ENCODE results near the gene SH3YL1. TPM values are rescaled to one million over a fixed set of nuclear protein-coding genes. Genes with fewer than 3 reads are reported as not detected.

Gene SH3YL1
- total RNA-seq, 1 experiment from 2014 or later = 28.4 TPM

GRCh38 chr2:175880-176820, 87.7 kb downstream of the SH3YL1 start:
- intact Hi-C loops (cut with micrococcal nuclease; ENCODE audit: unreplicated experiment) = no loop called here
- DNase-seq (ENCODE audit: low read depth, low spot score) = no peak

More at GRCh38 chr2:175880-176820, 87.7 kb downstream of the SH3YL1 start:
- CTCF ChIA-PET = no interaction called here
- TF ChIP-seq POLR2AphosphoS5 (IDR thresholded peaks at IDR 0.05; ENCODE audit: low read depth, low read length) = no peak
- no peak for TF ChIP-seq CTCF (IDR thresholded peaks at IDR 0.05)
- TF ChIP-seq REST (IDR thresholded peaks at IDR 0.05; ENCODE audit: insufficient read depth in 1 of 2, low read depth in 2 of 2, low read length in 1 of 2) = no peak
- TF ChIP-seq TCF7L2 (IDR thresholded peaks at IDR 0.05; ENCODE audit: low read depth, low read length) = no peak
- TF ChIP-seq SIN3A (IDR thresholded peaks at IDR 0.05; ENCODE audit: borderline replicate concordance, insufficient read depth, low read depth, low read length) = no peak
- no TSS peak for BruUV-seq (replicated peaks)
- Histone ChIP-seq H3K27ac (ENCODE audit: low read length) (no peak overlapping the region), H3K27me3 (ENCODE audit: control insufficient read depth, insufficient read depth, low read length) (0 out of 2 replicates have a peak, but pooled peaks cover 2% of the 10 kb centered on the region), H3K4me3 (ENCODE audit: low read depth in 2 of 2, low read length in 2 of 2) (no peak overlapping the region), H3K9me3 (ENCODE audit: control insufficient read depth, insufficient read depth, low read depth, low read length) (no peaks in the 10 kb centered on the region; the same call in 1 of the 2 replicates), H3K4me1 (ENCODE audit: control insufficient read depth, insufficient read depth, low read length) (no peaks in the 10 kb centered on the region), H3K36me3 (ENCODE audit: control insufficient read depth, insufficient read depth, low read length) (no peaks in the 10 kb centered on the region)
- no peak for ATAC-seq
- in situ Hi-C loops (cut with HindIII; ENCODE audit: low pct_unique_long_range_greater_than_20kb, low sequenced_read_pairs) = no loop called here
- POLR2A ChIA-PET = no interaction called here

Measured in Panc1 (cell line).